IPS DF 4.7 (cell line): ENCODE data around the gene LIF.

Experiments used
- DNase-seq: peaks from one replicate; pipeline ENCODE4 v3.0.0-alpha.2; 2013; ENCODE audit warnings: low spot score; ENCODE audit errors: extremely low read depth

LIF gene

GRCh38 chr22:30284666-30285065 lies 38.1 kb upstream of the LIF start:
- DNase-seq: no peak

- DNase-seq: no peak
Observed at GRCh38 chr22:30284172-30284571, 37.6 kb upstream of the LIF start.

GRCh38 chr22:30283342-30283741 lies 36.8 kb upstream of the LIF start:
- DNase-seq: no peak

GRCh38 chr22:30282616-30283046 lies 36.1 kb upstream of the LIF start:
- DNase-seq: no peak

- DNase-seq: no peak
Observed at GRCh38 chr22:30280505-30280904, 33.9 kb upstream of the LIF start.

- DNase-seq: no peak
Observed at GRCh38 chr22:30279932-30280331, 33.4 kb upstream of the LIF start.

- DNase-seq: no peak
Observed at GRCh38 chr22:30279046-30279788, 32.7 kb upstream of the LIF start.

- DNase-seq: no peak
Observed at GRCh38 chr22:30277547-30278344, 31.2 kb upstream of the LIF start.

- no peak for DNase-seq
Observed at GRCh38 chr22:30276039-30276438, 29.5 kb upstream of the LIF start.

GRCh38 chr22:30275625-30276024 lies 29.1 kb upstream of the LIF start:
- DNase-seq: no peak

- DNase-seq: no peak
Observed at GRCh38 chr22:30274437-30274812, 27.9 kb upstream of the LIF start.

GRCh38 chr22:30273711-30274436 lies 27.3 kb upstream of the LIF start:
- DNase-seq: no peak

- no peak for DNase-seq
Observed at GRCh38 chr22:30272781-30273601, 26.4 kb upstream of the LIF start.

GRCh38 chr22:30270832-30271231 lies 24.3 kb upstream of the LIF start:
- DNase-seq: no peak

- DNase-seq: no peak
Observed at GRCh38 chr22:30268331-30268730, 21.8 kb upstream of the LIF start.

GRCh38 chr22:30267382-30268302 lies 21.1 kb upstream of the LIF start:
- DNase-seq: no peak

- no peak for DNase-seq
Observed at GRCh38 chr22:30266445-30267381, 20.2 kb upstream of the LIF start, which contains the start of gene OSM. Gene OSM (minus strand): TSS chr22:30266851. CDS start chr22:30266799, 52 bp downstream.

GRCh38 chr22:30265823-30266444 lies 19.4 kb upstream of the LIF start:
- no peak for DNase-seq
